HG02642 (cell line): ENCODE measurements around the gene CAVIN1.
"Not testable (repeated sequence)": the region's sequence is repeated elsewhere in the genome, so short reads cannot be mapped to it uniquely, and the experiment has no call there.

Experiments
- ATAC-seq: cut with Tn5 transposase; IDR thresholded peaks from one replicate; pipeline ENCODE4 v1.9.1; 2021; ENCODE audit warnings: mild to moderate bottlenecking; ENCODE audit not compliant: unreplicated experiment, poor library complexity

Gene CAVIN1

GRCh38 chr17:42406615-42407288 is 16.3 kb downstream of the CAVIN1 start:
- ATAC-seq, result no peak

- ATAC-seq, result no peak
Observed at GRCh38 chr17:42405963-42406495, 17.0 kb downstream of the CAVIN1 start.

DNA sequence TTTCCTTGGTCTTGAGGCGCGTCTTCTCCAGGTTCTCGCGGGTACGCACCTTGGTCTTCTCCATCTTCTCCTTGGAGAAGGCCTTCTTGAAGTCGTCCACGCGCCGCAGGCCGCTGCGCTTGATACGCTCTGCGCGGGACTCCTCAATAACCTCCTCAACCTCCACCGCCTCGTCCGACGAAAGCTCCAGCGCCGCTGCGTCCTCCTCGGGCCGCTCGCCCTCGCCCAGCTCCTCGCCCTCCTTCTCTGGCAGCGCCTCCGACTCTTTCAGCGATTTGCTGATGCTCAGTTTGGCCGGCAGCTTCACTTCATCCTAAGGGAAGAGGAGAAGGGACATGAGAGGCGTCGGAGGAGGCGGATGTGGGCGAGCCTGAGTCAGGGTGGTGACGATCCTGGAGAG is 18.0 kb downstream of the CAVIN1 start:
- ATAC-seq, result no peak

- no peak for ATAC-seq
Observed at GRCh38 chr17:42404326-42405055, 18.6 kb downstream of the CAVIN1 start.

- ATAC-seq, result no peak
Observed at GRCh38 chr17:42403150-42403549, 19.9 kb downstream of the CAVIN1 start.

- no peak for ATAC-seq
Observed at GRCh38 chr17:42402117-42402516, 20.9 kb downstream of the CAVIN1 start.

DNA sequence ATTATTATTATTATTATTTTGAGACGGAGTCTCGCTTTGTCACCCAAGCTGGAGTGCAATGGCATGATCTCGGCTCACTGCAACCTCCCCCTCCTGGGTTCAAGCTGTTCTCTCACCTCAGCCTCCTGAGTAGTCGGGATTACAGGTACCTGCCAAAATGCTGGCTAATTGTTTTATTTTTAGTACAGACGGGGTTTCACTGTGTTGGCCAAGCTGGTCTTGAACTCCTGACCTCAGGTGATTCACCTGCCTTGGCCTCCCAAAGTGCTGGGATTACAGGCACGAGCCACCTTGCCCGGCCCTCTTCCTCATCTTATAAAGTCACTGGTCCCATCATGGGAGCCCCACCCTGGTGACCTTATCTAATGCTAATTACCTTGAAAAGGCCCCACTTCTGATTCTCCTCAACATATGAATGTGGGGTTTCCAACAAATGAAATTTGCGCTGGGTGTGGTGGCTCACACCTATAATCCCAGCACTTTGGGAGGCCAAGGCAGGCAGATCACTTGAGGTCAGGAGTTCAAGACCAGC is 22.1 kb downstream of the CAVIN1 start:
- ATAC-seq, result not testable (repeated sequence)

DNA sequence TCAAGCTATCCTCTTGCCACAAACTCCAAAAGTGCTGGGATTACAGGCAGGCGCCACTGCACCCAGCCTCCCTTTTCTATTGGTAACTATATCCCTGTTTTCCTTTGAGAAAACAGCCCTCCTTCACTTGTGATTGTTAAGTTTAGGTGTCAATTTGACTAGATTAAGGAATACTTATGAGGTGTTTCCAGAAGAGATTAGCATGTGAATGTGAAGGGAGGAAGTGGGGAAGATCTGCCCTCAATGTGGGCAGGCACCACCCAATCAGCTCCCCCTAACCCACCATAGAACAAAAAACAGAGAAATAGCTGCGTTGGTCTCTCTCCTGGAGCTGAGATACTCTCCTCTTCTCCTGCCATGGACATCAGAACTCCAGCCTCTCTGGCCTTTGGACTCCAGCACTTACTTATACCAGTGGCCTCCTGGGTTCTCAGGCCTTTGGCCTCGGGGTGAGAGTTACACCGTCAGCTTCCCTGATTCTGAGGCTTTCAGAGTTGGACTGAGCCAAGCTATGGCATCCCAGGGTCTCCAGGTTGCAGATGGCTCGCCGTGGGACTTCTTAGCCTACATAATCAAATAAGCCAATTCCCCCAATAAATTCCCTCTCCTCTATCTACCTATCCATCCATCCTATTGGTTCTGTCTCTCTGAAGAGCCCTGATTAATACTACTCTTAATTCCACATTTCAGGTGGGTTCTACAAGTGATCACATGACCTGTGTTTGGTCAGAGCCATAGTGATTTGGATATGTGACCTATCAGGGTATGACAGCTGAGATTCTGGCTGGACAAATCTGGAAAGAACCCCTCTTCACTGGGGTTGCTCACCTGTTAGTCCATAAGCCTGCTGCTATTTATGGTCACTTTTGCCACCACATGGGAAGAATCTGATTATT is 22.9 kb downstream of the CAVIN1 start:
- ATAC-seq, result no peak

DNA sequence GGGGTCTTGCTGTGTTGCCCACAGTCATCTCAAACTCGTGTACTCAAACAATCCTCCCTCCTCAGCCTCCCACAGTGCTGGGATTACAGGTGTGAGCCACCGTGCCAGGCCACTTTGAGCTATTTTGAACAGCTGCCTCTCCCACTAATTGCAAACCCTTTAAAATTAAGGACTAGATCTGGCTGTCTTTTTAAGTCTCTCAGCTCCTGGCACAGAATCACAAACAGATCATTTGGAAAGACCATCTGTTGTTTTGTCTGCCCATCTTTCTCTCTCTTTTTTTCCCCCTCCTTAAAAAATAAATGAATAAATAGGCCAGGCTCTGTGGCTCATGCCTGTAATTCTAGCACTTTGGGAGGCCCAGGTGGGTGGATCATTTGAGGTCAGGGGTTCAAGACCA is 23.9 kb downstream of the CAVIN1 start:
- ATAC-seq, result no peak

GRCh38 chr17:42395601-42396000 is 27.5 kb downstream of the CAVIN1 start:
- not testable (repeated sequence) for ATAC-seq

- ATAC-seq, result no peak
Observed at GRCh38 chr17:42394838-42395237, 28.2 kb downstream of the CAVIN1 start.

DNA sequence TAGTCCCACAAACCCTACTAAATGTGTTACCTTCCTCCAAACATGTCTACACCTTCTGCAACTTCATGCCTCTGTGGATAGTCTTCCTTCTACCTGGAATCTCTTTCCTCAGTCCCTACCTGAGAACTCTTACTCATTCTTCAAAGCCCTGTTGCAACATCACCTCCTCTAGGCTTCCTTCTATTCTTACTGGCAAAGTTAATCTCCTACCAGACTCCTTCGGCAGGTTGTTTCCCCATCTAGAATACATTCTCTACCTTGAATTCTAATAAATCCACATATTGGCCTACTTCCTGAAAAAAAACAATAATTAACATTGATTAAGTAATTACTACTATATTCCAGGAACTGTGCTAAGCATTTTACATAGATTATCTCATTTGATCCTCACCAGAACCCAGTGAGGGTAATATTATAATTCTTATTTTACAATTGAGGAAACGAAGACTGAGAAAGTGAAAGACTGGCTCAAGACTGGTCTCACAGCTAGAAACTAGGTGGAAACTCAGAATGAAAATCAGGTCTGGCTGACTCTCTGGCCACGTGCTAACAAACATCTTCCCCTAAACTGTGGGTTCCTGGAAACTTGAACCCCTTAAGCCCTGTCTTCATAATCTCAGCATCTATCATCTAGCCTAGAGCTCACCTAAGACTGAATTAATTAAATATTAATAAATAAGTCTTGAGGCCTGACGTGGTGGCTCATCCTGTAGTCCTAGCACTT is 30.2 kb downstream of the CAVIN1 start:
- no peak for ATAC-seq

GRCh38 chr17:42391439-42391838 is 31.6 kb downstream of the CAVIN1 start:
- not testable (repeated sequence) for ATAC-seq

DNA sequence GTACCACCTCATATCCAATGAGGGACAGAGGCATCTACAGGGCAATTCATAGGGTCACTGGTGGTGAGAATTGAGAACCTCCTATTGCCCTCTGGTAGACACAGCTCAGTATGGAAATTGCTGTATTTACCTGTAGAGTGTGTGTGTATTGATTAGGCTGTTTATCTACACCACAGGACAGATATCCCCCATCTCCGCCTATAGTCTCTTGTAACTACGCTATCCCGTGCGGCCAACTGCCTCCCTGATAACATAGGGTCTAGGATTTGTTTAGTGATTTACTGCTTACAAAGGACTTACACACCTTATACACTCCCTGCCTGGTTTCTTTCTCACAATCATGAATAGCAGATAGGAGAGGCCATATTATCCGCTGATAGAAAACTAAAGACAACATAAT is 33.2 kb downstream of the CAVIN1 start:
- no peak for ATAC-seq

- no peak for ATAC-seq
Observed at GRCh38 chr17:42389135-42389417, 34.0 kb downstream of the CAVIN1 start.

GRCh38 chr17:42388381-42389134 is 34.5 kb downstream of the CAVIN1 start, which contains the start of gene STAT3:
STAT3 (minus strand) TSS chr17:42388442; CDS start chr17:42348516, 39,926 bp downstream.
- ATAC-seq, result peak; percentile 91

- peak; percentile 15 for ATAC-seq
Observed at GRCh38 chr17:42387661-42388380, 35.2 kb downstream of the CAVIN1 start.

DNA sequence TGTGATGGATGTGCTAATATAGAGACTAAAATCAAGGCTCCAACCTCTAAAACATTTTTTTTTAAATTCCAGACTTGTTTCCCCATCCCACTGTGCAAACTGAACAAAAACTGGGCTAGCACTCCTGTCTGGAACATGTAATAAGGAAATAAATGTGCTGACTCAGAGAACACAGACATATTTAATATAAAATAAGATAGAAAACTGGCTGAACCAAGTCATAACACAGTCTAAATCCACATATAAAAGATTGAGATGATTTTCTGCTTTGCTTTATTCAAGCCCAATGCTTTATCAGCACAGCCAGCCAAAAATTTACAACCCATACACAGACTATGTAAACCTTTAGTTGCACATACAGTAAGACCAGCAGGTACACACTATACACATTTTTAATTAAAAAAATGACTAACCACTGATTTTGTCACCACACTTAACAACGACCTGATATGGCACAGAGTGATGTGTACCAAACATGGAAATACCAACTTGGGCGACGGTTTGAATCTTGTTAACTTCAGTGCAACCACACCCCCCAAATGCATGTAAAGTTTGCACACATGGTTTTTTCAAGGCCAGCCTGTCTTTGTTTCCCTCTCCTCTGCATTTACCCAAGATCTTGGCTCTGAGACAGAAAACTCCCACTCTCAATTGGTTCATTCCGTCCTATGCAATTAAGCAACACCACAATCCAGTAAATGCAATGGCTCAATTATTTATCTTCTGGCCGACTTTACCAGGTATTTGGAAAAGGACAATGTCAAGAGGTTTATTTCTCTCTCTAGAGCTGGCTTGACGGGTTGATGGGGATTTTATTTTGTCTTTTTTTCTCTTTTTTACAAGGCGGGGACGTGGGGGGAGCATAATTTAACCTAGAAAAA is 36.0 kb downstream of the CAVIN1 start:
- no peak for ATAC-seq
